WTC11 (cell line): Measurements from ENCODE around the gene HDLBP. TPM values are rescaled to one million over a fixed set of nuclear protein-coding genes. Genes with fewer than 3 reads are reported as not detected.
A peak's percentile ranks its signal among the peaks of the same experiment; 100 is the strongest.

Experiments used
- ATAC-seq: fragments of 200-7000 bp; cut with Tn5 transposase; 2 replicates; pipeline ENCODE4 v1.10.0; 2021; ENCODE audit warnings: mild to moderate bottlenecking, moderate library complexity
- CTCF ChIA-PET: fragments of 300-600 bp; sonication (Branson Sonifier 250); formaldehyde crosslinking; loops from one replicate; lab custom pipeline; 2021; ENCODE audit warnings: antibody characterized with exemption; lab: Charles Lee
- POLR2A ChIA-PET: fragments of 350-600 bp; sonication (Branson Sonifier 250); formaldehyde crosslinking; loops from one replicate; lab custom pipeline; 2021; ENCODE audit warnings: antibody characterized with exemption; lab: Charles Lee
- DNase-seq: peaks from one replicate; pipeline ENCODE4 v3.0.0; 2021; ENCODE audit warnings: low spot score
- H3K27ac Mint-ChIP-seq: 2 replicates; pipeline ENCODE4 v1.8.0; 2021; ENCODE audit warnings: mixed read lengths
- H3K27me3 Mint-ChIP-seq: 2 replicates; pipeline ENCODE4 v1.8.0; 2021; ENCODE audit warnings: low read depth, mild to moderate bottlenecking, moderate library complexity, mixed read lengths
- H3K36me3 Mint-ChIP-seq: 2 replicates; pipeline ENCODE4 v1.8.0; 2021; ENCODE audit warnings: mixed read lengths
- H3K4me1 Mint-ChIP-seq: 2 replicates; pipeline ENCODE4 v1.8.0; 2022; ENCODE audit warnings: mixed read lengths
- H3K4me3 Mint-ChIP-seq: 2 replicates; pipeline ENCODE4 v1.8.0; 2021; ENCODE audit warnings: mild to moderate bottlenecking, moderate library complexity, mixed read lengths
- H3K9me3 Mint-ChIP-seq: 2 replicates; pipeline ENCODE4 v1.8.0; 2021; ENCODE audit warnings: mixed read lengths
- ETV6 ChIP-seq: sonication (generic); formaldehyde crosslinking; IDR thresholded peaks from 2 replicates; pipeline ENCODE4 v1.8.1; 2022; ENCODE audit warnings: mild to moderate bottlenecking, missing genetic modification reagents
- HMGA2 ChIP-seq: fragments of 250-450 bp; sonication (Bioruptor Pico); IDR thresholded peaks from 2 replicates; pipeline ENCODE4 v1.4.0; 2021; ENCODE audit warnings: mild to moderate bottlenecking, moderate library complexity
- MXD4 ChIP-seq: fragments of 250-450 bp; sonication (Bioruptor Pico); IDR thresholded peaks from 2 replicates; pipeline ENCODE4 v1.8.0; 2021; ENCODE audit warnings: mild to moderate bottlenecking, moderate library complexity, borderline replicate concordance
- NFE2L1 ChIP-seq: sonication (generic); formaldehyde crosslinking; IDR thresholded peaks from 2 replicates; pipeline ENCODE4 v1.8.1; 2023; ENCODE audit warnings: missing genetic modification reagents
- ZNF232 ChIP-seq: sonication (generic); formaldehyde crosslinking; IDR thresholded peaks from 2 replicates; pipeline ENCODE4 v1.8.0; 2022; ENCODE audit warnings: mild to moderate bottlenecking, missing genetic modification reagents
- ZNF263 ChIP-seq: sonication (generic); formaldehyde crosslinking; IDR thresholded peaks from 2 replicates; pipeline ENCODE4 v1.8.1; 2022; ENCODE audit warnings: low read depth, mild to moderate bottlenecking, moderate library complexity, missing genetic modification reagents
- ZNF317 ChIP-seq: sonication (generic); formaldehyde crosslinking; IDR thresholded peaks from 2 replicates; pipeline ENCODE4 v1.8.1; 2023; ENCODE audit warnings: low read depth, mild to moderate bottlenecking, moderate library complexity, missing genetic modification reagents, borderline replicate concordance
- ZNF416 ChIP-seq: fragments of 250-450 bp; sonication (Bioruptor Pico); IDR thresholded peaks from 2 replicates; pipeline ENCODE4 v1.9.0; 2021; ENCODE audit warnings: mild to moderate bottlenecking, inconsistent platforms
- ZNF423 ChIP-seq: fragments of 250-450 bp; sonication (Bioruptor Pico); IDR thresholded peaks from 2 replicates; pipeline ENCODE4 v2.1.2; 2022; ENCODE audit warnings: mild to moderate bottlenecking, moderate library complexity
- total RNA-seq: library from RNA; stranded (reverse); gene quantifications from 3 replicates; pipeline ENCODE4 v1.2.3, GENCODE V29; 2021
- TF ChIP-seq, protein P1 (sequence below): sonication (generic); formaldehyde crosslinking; IDR thresholded peaks from 2 replicates; pipeline ENCODE4 v1.8.1; 2023; ENCODE audit warnings: mild to moderate bottlenecking, moderate library complexity, missing genetic modification reagents
- TF ChIP-seq, protein P2 (sequence below): sonication (generic); formaldehyde crosslinking; IDR thresholded peaks from 2 replicates; pipeline ENCODE4 v1.8.1; 2023; ENCODE audit warnings: mild to moderate bottlenecking, missing genetic modification reagents, moderate library complexity
- TF ChIP-seq, protein P3 (sequence below): fragments of 200-600 bp; IDR thresholded peaks from 2 replicates; pipeline ENCODE4 v1.8.0; 2022; ENCODE audit warnings: antibody characterized with exemption
- TF ChIP-seq, protein P4 (sequence below): sonication (generic); formaldehyde crosslinking; IDR thresholded peaks from 2 replicates; pipeline ENCODE4 v1.8.0; 2023; ENCODE audit warnings: missing genetic modification reagents
- TF ChIP-seq, protein P5 (sequence below): sonication (generic); formaldehyde crosslinking; IDR thresholded peaks from 2 replicates; pipeline ENCODE4 v1.8.0; 2022; ENCODE audit warnings: mild to moderate bottlenecking, missing genetic modification reagents
- TF ChIP-seq, protein P6 (sequence below): sonication (generic); formaldehyde crosslinking; IDR thresholded peaks from 2 replicates; pipeline ENCODE4 v1.8.1; 2023; ENCODE audit warnings: mild to moderate bottlenecking, missing genetic modification reagents, borderline replicate concordance
- TF ChIP-seq, protein P7 (sequence below): sonication (generic); formaldehyde crosslinking; IDR thresholded peaks from 2 replicates; pipeline ENCODE4 v1.8.0; 2022; ENCODE audit warnings: mild to moderate bottlenecking, missing genetic modification reagents
- TF ChIP-seq, protein P8 (sequence below): sonication (generic); formaldehyde crosslinking; IDR thresholded peaks from 2 replicates; pipeline ENCODE4 v1.8.0; 2022; ENCODE audit warnings: mild to moderate bottlenecking, missing genetic modification reagents

HDLBP gene
- total RNA-seq, 1 experiment from 2014 or later = 368 TPM

DNA sequence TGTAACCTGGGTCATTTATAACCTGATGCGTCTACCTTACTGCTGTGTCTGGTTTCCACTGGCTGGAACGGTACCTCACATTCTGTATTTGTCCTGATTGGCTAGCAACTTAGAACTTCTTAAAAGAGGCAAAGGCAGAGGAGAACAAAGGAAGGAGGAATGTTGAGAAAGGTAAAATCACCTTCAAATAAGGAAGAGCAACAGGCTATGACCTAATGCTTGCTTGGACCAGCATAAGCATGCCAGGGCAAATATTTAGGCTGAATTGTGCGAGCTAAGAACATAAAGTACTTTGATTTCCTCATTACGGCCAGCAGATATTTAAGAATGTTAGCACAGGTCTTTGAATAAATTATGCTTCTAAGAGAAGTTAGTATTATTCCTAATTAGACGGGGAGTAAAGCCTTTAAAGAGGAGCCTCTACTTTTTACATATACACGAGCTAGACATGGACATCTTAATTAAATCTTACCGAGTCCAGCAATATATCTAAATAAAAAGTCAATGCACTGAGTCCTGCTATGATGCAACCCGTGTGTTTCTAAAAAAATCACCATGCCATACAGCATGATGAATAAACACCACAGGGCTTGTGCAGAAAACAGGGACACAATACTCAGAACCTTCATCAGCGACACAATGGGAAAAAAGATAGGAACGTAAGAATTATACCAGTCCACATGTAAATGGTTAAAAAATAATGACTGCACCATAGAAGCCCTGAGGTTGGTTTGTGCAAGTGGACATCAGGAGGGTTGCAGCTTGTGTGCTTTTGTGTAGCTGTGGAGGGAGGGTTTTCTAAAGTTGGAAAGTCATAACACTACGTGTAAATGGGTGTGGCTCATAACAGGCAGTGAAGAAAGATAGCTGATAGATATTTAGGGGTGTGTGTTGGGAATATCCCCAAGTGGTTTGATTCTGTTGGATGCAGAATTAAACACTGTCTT lies 14.5 kb upstream of the HDLBP start:
- TF ChIP-seq, protein P1, sequence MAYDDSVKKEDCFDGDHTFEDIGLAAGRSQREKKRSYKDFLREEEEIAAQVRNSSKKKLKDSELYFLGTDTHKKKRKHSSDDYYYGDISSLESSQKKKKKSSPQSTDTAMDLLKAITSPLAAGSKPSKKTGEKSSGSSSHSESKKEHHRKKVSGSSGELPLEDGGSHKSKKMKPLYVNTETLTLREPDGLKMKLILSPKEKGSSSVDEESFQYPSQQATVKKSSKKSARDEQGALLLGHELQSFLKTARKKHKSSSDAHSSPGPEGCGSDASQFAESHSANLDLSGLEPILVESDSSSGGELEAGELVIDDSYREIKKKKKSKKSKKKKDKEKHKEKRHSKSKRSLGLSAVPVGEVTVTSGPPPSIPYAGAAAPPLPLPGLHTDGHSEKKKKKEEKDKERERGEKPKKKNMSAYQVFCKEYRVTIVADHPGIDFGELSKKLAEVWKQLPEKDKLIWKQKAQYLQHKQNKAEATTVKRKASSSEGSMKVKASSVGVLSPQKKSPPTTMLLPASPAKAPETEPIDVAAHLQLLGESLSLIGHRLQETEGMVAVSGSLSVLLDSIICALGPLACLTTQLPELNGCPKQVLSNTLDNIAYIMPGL (CRISPR knock-in tag) = no peak
- TF ChIP-seq NFE2L1 (CRISPR knock-in tag) (no peak), ZNF416 (CRISPR knock-in tag) (no peak), ETV6 (CRISPR knock-in tag) (no peak), ZNF232 (CRISPR knock-in tag) (no peak), ZNF423 (CRISPR knock-in tag) (no peak), HMGA2 (no peak), ZNF317 (CRISPR knock-in tag) (no peak), ZNF263 (no peak), MXD4 (CRISPR knock-in tag) (no peak)
- TF ChIP-seq, protein P2, sequence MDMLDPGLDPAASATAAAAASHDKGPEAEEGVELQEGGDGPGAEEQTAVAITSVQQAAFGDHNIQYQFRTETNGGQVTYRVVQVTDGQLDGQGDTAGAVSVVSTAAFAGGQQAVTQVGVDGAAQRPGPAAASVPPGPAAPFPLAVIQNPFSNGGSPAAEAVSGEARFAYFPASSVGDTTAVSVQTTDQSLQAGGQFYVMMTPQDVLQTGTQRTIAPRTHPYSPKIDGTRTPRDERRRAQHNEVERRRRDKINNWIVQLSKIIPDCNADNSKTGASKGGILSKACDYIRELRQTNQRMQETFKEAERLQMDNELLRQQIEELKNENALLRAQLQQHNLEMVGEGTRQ = no peak
- TF ChIP-seq, protein P3, sequence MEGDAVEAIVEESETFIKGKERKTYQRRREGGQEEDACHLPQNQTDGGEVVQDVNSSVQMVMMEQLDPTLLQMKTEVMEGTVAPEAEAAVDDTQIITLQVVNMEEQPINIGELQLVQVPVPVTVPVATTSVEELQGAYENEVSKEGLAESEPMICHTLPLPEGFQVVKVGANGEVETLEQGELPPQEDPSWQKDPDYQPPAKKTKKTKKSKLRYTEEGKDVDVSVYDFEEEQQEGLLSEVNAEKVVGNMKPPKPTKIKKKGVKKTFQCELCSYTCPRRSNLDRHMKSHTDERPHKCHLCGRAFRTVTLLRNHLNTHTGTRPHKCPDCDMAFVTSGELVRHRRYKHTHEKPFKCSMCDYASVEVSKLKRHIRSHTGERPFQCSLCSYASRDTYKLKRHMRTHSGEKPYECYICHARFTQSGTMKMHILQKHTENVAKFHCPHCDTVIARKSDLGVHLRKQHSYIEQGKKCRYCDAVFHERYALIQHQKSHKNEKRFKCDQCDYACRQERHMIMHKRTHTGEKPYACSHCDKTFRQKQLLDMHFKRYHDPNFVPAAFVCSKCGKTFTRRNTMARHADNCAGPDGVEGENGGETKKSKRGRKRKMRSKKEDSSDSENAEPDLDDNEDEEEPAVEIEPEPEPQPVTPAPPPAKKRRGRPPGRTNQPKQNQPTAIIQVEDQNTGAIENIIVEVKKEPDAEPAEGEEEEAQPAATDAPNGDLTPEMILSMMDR = no peak
- TF ChIP-seq, protein P4, sequence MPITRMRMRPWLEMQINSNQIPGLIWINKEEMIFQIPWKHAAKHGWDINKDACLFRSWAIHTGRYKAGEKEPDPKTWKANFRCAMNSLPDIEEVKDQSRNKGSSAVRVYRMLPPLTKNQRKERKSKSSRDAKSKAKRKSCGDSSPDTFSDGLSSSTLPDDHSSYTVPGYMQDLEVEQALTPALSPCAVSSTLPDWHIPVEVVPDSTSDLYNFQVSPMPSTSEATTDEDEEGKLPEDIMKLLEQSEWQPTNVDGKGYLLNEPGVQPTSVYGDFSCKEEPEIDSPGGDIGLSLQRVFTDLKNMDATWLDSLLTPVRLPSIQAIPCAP (CRISPR knock-in tag) = no peak
- TF ChIP-seq, protein P5, sequence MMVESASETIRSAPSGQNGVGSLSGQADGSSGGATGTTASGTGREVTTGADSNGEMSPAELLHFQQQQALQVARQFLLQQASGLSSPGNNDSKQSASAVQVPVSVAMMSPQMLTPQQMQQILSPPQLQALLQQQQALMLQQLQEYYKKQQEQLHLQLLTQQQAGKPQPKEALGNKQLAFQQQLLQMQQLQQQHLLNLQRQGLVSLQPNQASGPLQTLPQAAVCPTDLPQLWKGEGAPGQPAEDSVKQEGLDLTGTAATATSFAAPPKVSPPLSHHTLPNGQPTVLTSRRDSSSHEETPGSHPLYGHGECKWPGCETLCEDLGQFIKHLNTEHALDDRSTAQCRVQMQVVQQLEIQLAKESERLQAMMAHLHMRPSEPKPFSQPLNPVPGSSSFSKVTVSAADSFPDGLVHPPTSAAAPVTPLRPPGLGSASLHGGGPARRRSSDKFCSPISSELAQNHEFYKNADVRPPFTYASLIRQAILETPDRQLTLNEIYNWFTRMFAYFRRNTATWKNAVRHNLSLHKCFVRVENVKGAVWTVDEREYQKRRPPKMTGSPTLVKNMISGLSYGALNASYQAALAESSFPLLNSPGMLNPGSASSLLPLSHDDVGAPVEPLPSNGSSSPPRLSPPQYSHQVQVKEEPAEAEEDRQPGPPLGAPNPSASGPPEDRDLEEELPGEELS (CRISPR knock-in tag) = no peak
- TF ChIP-seq, protein P6, sequence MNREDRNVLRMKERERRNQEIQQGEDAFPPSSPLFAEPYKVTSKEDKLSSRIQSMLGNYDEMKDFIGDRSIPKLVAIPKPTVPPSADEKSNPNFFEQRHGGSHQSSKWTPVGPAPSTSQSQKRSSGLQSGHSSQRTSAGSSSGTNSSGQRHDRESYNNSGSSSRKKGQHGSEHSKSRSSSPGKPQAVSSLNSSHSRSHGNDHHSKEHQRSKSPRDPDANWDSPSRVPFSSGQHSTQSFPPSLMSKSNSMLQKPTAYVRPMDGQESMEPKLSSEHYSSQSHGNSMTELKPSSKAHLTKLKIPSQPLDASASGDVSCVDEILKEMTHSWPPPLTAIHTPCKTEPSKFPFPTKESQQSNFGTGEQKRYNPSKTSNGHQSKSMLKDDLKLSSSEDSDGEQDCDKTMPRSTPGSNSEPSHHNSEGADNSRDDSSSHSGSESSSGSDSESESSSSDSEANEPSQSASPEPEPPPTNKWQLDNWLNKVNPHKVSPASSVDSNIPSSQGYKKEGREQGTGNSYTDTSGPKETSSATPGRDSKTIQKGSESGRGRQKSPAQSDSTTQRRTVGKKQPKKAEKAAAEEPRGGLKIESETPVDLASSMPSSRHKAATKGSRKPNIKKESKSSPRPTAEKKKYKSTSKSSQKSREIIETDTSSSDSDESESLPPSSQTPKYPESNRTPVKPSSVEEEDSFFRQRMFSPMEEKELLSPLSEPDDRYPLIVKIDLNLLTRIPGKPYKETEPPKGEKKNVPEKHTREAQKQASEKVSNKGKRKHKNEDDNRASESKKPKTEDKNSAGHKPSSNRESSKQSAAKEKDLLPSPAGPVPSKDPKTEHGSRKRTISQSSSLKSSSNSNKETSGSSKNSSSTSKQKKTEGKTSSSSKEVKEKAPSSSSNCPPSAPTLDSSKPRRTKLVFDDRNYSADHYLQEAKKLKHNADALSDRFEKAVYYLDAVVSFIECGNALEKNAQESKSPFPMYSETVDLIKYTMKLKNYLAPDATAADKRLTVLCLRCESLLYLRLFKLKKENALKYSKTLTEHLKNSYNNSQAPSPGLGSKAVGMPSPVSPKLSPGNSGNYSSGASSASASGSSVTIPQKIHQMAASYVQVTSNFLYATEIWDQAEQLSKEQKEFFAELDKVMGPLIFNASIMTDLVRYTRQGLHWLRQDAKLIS = no peak
- TF ChIP-seq, protein P7, sequence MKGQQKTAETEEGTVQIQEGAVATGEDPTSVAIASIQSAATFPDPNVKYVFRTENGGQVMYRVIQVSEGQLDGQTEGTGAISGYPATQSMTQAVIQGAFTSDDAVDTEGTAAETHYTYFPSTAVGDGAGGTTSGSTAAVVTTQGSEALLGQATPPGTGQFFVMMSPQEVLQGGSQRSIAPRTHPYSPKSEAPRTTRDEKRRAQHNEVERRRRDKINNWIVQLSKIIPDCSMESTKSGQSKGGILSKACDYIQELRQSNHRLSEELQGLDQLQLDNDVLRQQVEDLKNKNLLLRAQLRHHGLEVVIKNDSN (CRISPR knock-in tag) = no peak
- TF ChIP-seq, protein P8, sequence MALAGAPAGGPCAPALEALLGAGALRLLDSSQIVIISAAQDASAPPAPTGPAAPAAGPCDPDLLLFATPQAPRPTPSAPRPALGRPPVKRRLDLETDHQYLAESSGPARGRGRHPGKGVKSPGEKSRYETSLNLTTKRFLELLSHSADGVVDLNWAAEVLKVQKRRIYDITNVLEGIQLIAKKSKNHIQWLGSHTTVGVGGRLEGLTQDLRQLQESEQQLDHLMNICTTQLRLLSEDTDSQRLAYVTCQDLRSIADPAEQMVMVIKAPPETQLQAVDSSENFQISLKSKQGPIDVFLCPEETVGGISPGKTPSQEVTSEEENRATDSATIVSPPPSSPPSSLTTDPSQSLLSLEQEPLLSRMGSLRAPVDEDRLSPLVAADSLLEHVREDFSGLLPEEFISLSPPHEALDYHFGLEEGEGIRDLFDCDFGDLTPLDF (CRISPR knock-in tag) = no peak
- ChIA-PET CTCF (no interaction called here), POLR2A (interaction anchor here (1.1 kb wide), 1 partner anchor 14 kb away, joined by 3 read pairs; the partner anchor contains the start of gene SEPTIN2)
- Mint-ChIP-seq H3K36me3 (peaks cover 51% of the 10 kb centered on the region), H3K4me3 (no peak overlapping the region), H3K27ac (peak overlapping the region; percentile 35), H3K27me3 (no peaks in the 10 kb centered on the region), H3K4me1 (peaks cover 8% of the 10 kb centered on the region; the same call in 1 of the 2 replicates), H3K9me3 (no peaks in the 10 kb centered on the region)
- no peak for ATAC-seq
- no peak for DNase-seq
